HCT116 (cell line): ENCODE measurements around the gene C9orf50. TPM values are rescaled to one million over a fixed set of nuclear protein-coding genes. Genes with fewer than 3 reads are reported as not detected.
A peak's percentile ranks its signal among the peaks of the same experiment; 100 is the strongest.

Experiments
- ATAC-seq: fragments of 200-7000 bp; cut with Tn5 transposase; 2 replicates; pipeline ENCODE4 v1.9.1; 2020; ENCODE audit warnings: mild to moderate bottlenecking, moderate library complexity
- BruUV-seq: library from RNA; stranded (reverse); fragments of 400-500 nt; replicated peaks from 2 replicates; lab custom pipeline; 2021; lab: Mats Ljungman, UMichigan
- CTCF ChIA-PET: fragments of 300-600 bp; sonication (Branson Sonifier 250); formaldehyde crosslinking; loops from one replicate; lab custom pipeline; 2021; ENCODE audit warnings: antibody characterized with exemption; lab: Charles Lee
- POLR2A ChIA-PET: fragments of 300-600, 350-600 bp; sonication (Branson Sonifier 250); formaldehyde crosslinking; loops from one replicate; lab custom pipeline; 2021; ENCODE audit warnings: antibody characterized with exemption; lab: Charles Lee
- RAD21 ChIA-PET, 2 experiments: fragments of 300-600 bp; sonication (Branson Sonifier 250); formaldehyde crosslinking; loops; one replicate each; lab custom pipeline; 2023; ENCODE audit warnings: low total read pairs in 2 of 2; ENCODE audit not compliant: uncharacterized antibody in 2 of 2, unreplicated experiment in 2 of 2, low non-redundant PET in 1 of 2; lab: Charles Lee
- DNase-seq: peaks from one replicate; pipeline ENCODE4 v3.0.0-alpha.2; 2010; ENCODE audit warnings: low read depth, low spot score
- H2AFZ ChIP-seq: fragments of 200-600 bp; shearing (Covaris generic), sonication (generic); 2 replicates; pipeline ENCODE4 v1.6.1; 2017; ENCODE audit warnings: low read depth, mixed run types, mixed read lengths, antibody characterized with exemption, low read length; ENCODE audit not compliant: poor library complexity, severe bottlenecking
- H3K27ac ChIP-seq: 2 replicates; pipeline ENCODE4 v1.5.1; 2012; ENCODE audit warnings: low read depth, low read length
- H3K27me3 ChIP-seq: fragments of 200-600 bp; sonication (generic); 2 replicates; pipeline ENCODE4 v1.6.1; 2016; ENCODE audit warnings: mixed run types, low read length, mixed read lengths; ENCODE audit not compliant: insufficient read depth
- H3K36me3 ChIP-seq, 2 experiments: fragments of 200-500 bp in 1 of 2; fragments of 200-600 bp in 1 of 2; sonication (Bioruptor generic) in 1 of 2; sonication (generic) in 1 of 2; 2 replicates each; pipeline versions ENCODE4 v1.5.1 to v1.6.1; 2014 to 2016; ENCODE audit warnings: low read length in 2 of 2, inconsistent platforms in 1 of 2, mixed read lengths in 1 of 2, mixed run types in 1 of 2; ENCODE audit not compliant: insufficient read depth in 2 of 2, control insufficient read depth in 1 of 2
- H3K4me1 ChIP-seq, 2 experiments: fragments of 200-600 bp in 1 of 2; sonication (generic) in 1 of 2; 2 replicates each; pipeline versions ENCODE4 v1.5.1 to v1.6.1; 2012 to 2017; ENCODE audit warnings: low read length in 2 of 2, inconsistent platforms in 1 of 2, mild to moderate bottlenecking in 1 of 2, mixed read lengths in 1 of 2, mixed run types in 1 of 2, moderate library complexity in 1 of 2; ENCODE audit not compliant: insufficient read depth in 2 of 2, control insufficient read depth in 1 of 2
- H3K4me2 ChIP-seq: fragments of 200-600 bp; sonication (generic); 2 replicates; pipeline ENCODE4 v1.6.1; 2017; ENCODE audit warnings: mixed run types, low read length, mixed read lengths
- H3K4me3 ChIP-seq, 2 experiments: fragments of 200-600 bp in 1 of 2; sonication (generic) in 1 of 2; replicated peaks in 1 of 2; 2 replicates each; pipeline ENCODE4 v1.5.1; 2011 to 2016; ENCODE audit warnings: low read length in 2 of 2, control low read depth in 1 of 2, low read depth in 1 of 2, mild to moderate bottlenecking in 1 of 2, mixed read lengths in 1 of 2, mixed run types in 1 of 2
- H3K79me2 ChIP-seq: fragments of 200-600 bp; sonication (generic); 2 replicates; pipeline ENCODE4 v1.6.1; 2017; ENCODE audit warnings: mild to moderate bottlenecking, mixed run types, low read length, moderate library complexity, mixed read lengths; ENCODE audit not compliant: insufficient read depth
- H3K9ac ChIP-seq: fragments of 200-600 bp; sonication (generic); 2 replicates; pipeline ENCODE4 v1.6.1; 2016; ENCODE audit warnings: low read length, mixed read lengths
- H3K9me2 ChIP-seq: fragments of 200-600 bp; sonication (generic), shearing (Covaris generic); 2 replicates; pipeline ENCODE4 v1.6.1; 2017; ENCODE audit warnings: mixed run types, mild to moderate bottlenecking, moderate library complexity; ENCODE audit not compliant: insufficient read depth
- H3K9me3 ChIP-seq, 2 experiments: fragments of 200-500 bp in 1 of 2; fragments of 200-600 bp in 1 of 2; sonication (Bioruptor generic) in 1 of 2; sonication (generic) in 1 of 2; 2 replicates each; pipeline ENCODE4 v1.6.1; 2014 to 2017; ENCODE audit warnings: low read length in 2 of 2, mixed read lengths in 2 of 2, inconsistent platforms in 1 of 2, low read depth in 1 of 2, mild to moderate bottlenecking in 1 of 2, mixed run types in 1 of 2, moderate library complexity in 1 of 2; ENCODE audit not compliant: control insufficient read depth in 1 of 2, insufficient read depth in 1 of 2
- H4K20me1 ChIP-seq: fragments of 200-600 bp; sonication (generic), shearing (Covaris generic); 2 replicates; pipeline ENCODE4 v1.6.1; 2017; ENCODE audit warnings: mixed run types, mild to moderate bottlenecking, moderate library complexity; ENCODE audit not compliant: insufficient read depth
- CBX3 ChIP-seq: IDR thresholded peaks from 2 replicates; pipeline ENCODE4 v1.6.1; 2012; ENCODE audit warnings: low read depth
- CEBPB ChIP-seq: IDR thresholded peaks from 2 replicates; pipeline ENCODE4 v1.6.1; 2012; ENCODE audit warnings: low read depth
- ELF1 ChIP-seq: IDR thresholded peaks from 2 replicates; pipeline ENCODE4 v1.6.1; 2012; ENCODE audit warnings: low read depth, borderline replicate concordance
- EZH2 ChIP-seq: fragments of 200-600 bp; sonication (generic); IDR thresholded peaks from 2 replicates; pipeline ENCODE4 v1.6.1; 2017; ENCODE audit warnings: antibody characterized with exemption, mixed run types
- EZH2phosphoT487 ChIP-seq: fragments of 200-600 bp; IDR thresholded peaks from 2 replicates; pipeline ENCODE4 v1.6.1; 2018; ENCODE audit warnings: antibody characterized with exemption, borderline replicate concordance
- POLR2A ChIP-seq: IDR thresholded peaks from 2 replicates; pipeline ENCODE4 v1.7.0; 2011; ENCODE audit warnings: borderline replicate concordance; ENCODE audit not compliant: insufficient read depth, insufficient read length; ENCODE audit errors: extremely low read depth
- RAD21 ChIP-seq: IDR thresholded peaks from 2 replicates; pipeline ENCODE4 v1.6.1; 2012; ENCODE audit warnings: low read depth, mild to moderate bottlenecking
- SP1 ChIP-seq: IDR thresholded peaks from 2 replicates; pipeline ENCODE4 v1.6.1; 2012; ENCODE audit warnings: low read depth
- SRF ChIP-seq: IDR thresholded peaks from 2 replicates; pipeline ENCODE4 v1.6.1; 2012; ENCODE audit warnings: low read depth
- intact Hi-C: fragments of 100-400 bp; cut with micrococcal nuclease; formaldehyde crosslinking; loops from 2 replicates; pipeline ENCODE4 v1.10.0; 2022
- total RNA-seq: library from RNA; stranded (reverse); gene quantifications from one replicate; pipeline ENCODE4 v1.2.1, GENCODE V29; 2021; ENCODE audit not compliant: unreplicated experiment
- TF ChIP-seq, protein P1 (sequence below), 3 experiments: fragments of 200-600 bp in 1 of 3; sonication (generic) in 1 of 3; IDR thresholded peaks in 2 of 3; conservative IDR thresholded peaks in 1 of 3; 2 replicates each; pipeline ENCODE4 v1.5.1; 2012 to 2017; ENCODE audit warnings: low read depth in 2 of 3, low read length in 2 of 3, antibody characterized with exemption in 1 of 3, borderline replicate concordance in 1 of 3, control low read depth in 1 of 3, mild to moderate bottlenecking in 1 of 3, mixed read lengths in 1 of 3, mixed run types in 1 of 3, moderate library complexity in 1 of 3; ENCODE audit not compliant: insufficient read depth in 1 of 3
- TF ChIP-seq, protein P2 (sequence below): IDR thresholded peaks from 2 replicates; pipeline ENCODE4 v1.6.1; 2012; ENCODE audit warnings: low read depth

Gene C9orf50
- total RNA-seq, 1 experiment from 2014 or later, result not detected

- Histone ChIP-seq H3K9me2 (no peaks in the 10 kb centered on the region), H3K27ac (peak overlapping the region; percentile 47; the same call in 1 of the 2 replicates), H3K9me3 (no peaks in the 10 kb centered on the region), H3K4me1 (peaks cover 78 to 90% of the 10 kb centered on the region in 2 experiments), H3K27me3 (no peaks in the 10 kb centered on the region), H2AFZ (no peak overlapping the region), H3K9ac (no peak overlapping the region), H4K20me1 (no peaks in the 10 kb centered on the region), H3K79me2 (no peaks in the 10 kb centered on the region), H3K36me3 (no peaks in the 10 kb centered on the region), H3K4me3 (no peak overlapping the region), H3K4me2 (0 out of 2 replicates have a peak overlapping the region, but pooled peaks have one; percentile 21)
- no peak for ATAC-seq
- TF ChIP-seq EZH2phosphoT487 (no peak), SRF (no peak), EZH2 (no peak), ELF1 (no peak), POLR2A (no peak), CEBPB (no peak), SP1 (no peak), CBX3 (no peak), RAD21 (no peak)
- TF ChIP-seq, protein P1, sequence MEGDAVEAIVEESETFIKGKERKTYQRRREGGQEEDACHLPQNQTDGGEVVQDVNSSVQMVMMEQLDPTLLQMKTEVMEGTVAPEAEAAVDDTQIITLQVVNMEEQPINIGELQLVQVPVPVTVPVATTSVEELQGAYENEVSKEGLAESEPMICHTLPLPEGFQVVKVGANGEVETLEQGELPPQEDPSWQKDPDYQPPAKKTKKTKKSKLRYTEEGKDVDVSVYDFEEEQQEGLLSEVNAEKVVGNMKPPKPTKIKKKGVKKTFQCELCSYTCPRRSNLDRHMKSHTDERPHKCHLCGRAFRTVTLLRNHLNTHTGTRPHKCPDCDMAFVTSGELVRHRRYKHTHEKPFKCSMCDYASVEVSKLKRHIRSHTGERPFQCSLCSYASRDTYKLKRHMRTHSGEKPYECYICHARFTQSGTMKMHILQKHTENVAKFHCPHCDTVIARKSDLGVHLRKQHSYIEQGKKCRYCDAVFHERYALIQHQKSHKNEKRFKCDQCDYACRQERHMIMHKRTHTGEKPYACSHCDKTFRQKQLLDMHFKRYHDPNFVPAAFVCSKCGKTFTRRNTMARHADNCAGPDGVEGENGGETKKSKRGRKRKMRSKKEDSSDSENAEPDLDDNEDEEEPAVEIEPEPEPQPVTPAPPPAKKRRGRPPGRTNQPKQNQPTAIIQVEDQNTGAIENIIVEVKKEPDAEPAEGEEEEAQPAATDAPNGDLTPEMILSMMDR (IDR thresholded peaks at IDR 0.05 in 2 of 3, conservative IDR thresholded peaks at IDR 0.05 in 1 of 3; ENCODE audit: borderline replicate concordance in 1 of 3, insufficient read depth in 1 of 3, low read depth in 2 of 3, low read length in 2 of 3), result no peak
- TF ChIP-seq, protein P2, sequence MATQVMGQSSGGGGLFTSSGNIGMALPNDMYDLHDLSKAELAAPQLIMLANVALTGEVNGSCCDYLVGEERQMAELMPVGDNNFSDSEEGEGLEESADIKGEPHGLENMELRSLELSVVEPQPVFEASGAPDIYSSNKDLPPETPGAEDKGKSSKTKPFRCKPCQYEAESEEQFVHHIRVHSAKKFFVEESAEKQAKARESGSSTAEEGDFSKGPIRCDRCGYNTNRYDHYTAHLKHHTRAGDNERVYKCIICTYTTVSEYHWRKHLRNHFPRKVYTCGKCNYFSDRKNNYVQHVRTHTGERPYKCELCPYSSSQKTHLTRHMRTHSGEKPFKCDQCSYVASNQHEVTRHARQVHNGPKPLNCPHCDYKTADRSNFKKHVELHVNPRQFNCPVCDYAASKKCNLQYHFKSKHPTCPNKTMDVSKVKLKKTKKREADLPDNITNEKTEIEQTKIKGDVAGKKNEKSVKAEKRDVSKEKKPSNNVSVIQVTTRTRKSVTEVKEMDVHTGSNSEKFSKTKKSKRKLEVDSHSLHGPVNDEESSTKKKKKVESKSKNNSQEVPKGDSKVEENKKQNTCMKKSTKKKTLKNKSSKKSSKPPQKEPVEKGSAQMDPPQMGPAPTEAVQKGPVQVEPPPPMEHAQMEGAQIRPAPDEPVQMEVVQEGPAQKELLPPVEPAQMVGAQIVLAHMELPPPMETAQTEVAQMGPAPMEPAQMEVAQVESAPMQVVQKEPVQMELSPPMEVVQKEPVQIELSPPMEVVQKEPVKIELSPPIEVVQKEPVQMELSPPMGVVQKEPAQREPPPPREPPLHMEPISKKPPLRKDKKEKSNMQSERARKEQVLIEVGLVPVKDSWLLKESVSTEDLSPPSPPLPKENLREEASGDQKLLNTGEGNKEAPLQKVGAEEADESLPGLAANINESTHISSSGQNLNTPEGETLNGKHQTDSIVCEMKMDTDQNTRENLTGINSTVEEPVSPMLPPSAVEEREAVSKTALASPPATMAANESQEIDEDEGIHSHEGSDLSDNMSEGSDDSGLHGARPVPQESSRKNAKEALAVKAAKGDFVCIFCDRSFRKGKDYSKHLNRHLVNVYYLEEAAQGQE, result no peak
- ChIA-PET CTCF (no interaction called here), POLR2A (interaction anchor here (0.9 kb wide), 1 partner anchor 66 kb away, joined by 3 read pairs; no protein-coding TSS in a partner anchor), RAD21 (no interaction called here)
- DNase-seq, result no peak
- BruUV-seq, result no TSS peak
- intact Hi-C loops, result no loop called here
Observed at GRCh38 chr9:129562514-129562913, 58.4 kb downstream of the C9orf50 start.

Other genes starting within 250 kb of the C9orf50 start
- gene NTMT1, start 5.1 kb upstream of the C9orf50 start, total RNA-seq, result 84.8 TPM
- gene ASB6, start 21.1 kb upstream of the C9orf50 start, total RNA-seq, result 21.6 TPM
- gene PRRX2, start 44.5 kb upstream of the C9orf50 start, total RNA-seq, result 25.5 TPM
- gene PTGES, start 131.9 kb upstream of the C9orf50 start, total RNA-seq, result 17.2 TPM
- 19.0 TPM for gene TOR1B, start 182.1 kb upstream of the C9orf50 start, total RNA-seq
- gene TOR1A, start 203.0 kb upstream of the C9orf50 start, total RNA-seq, result 24.4 TPM
- gene C9orf78, start 214.2 kb upstream of the C9orf50 start, total RNA-seq, result 41.4 TPM
- 16.8 TPM for gene USP20, start 214.4 kb upstream of the C9orf50 start, total RNA-seq